GM18526 (cell line): ENCODE data around the gene PDLIM4.

ENCODE experiments used
- POLR2A ChIP-seq: IDR thresholded peaks from 3 replicates; pipeline ENCODE4 v1.6.1; 2011; ENCODE audit not compliant: insufficient read length; ENCODE audit errors: extremely low read depth

Gene PDLIM4

GRCh38 chr5:132313961-132314432, 56.5 kb downstream of the PDLIM4 start:
- TF ChIP-seq POLR2A, result no peak

DNA sequence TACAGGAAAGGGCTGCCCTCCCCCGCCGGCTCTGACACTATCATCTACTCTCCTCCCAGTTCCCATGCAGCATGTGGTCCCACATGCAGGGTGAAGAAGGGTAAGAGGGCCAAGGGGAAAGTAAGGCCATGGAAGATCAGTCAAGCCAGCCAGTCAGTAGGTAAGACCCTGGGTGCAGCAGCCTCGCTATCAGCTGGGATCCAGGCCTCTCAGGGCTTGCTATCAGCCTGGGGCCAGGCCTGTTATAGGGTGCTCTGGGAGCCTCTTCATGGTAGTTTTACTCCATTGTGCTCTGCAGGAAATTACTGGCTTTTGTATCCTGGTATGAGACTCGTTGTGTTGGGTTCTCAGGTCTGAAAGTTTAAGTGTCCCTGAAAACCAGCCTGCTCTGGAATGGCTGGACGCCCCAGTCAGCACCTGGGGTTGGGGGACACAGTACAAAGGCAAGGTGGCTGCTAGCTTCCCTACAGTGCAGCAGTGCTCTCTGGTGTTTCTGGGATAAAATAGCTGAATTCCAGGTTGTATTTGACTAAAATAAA, 58.1 kb downstream of the PDLIM4 start:
- no peak for TF ChIP-seq POLR2A

DNA sequence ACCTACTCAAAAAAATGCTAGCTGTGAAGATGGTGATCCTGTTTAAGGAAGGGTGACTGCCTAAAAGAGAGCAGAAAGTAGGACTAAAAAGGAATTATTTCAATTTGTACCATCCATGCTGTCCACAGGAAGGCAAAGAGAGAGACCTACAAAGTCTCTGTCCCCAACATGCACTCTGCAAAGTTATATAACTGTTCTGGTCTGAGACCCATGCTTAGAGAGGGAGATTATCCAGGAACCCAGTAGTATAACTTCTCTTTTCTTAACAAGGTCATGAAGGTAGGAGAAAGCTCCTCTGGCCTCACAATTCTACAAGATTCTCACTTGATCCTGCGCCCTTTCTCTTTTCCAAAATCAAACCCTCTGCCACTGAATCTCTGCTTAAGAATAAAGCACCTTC, 62.5 kb downstream of the PDLIM4 start:
- TF ChIP-seq POLR2A, result no peak

DNA sequence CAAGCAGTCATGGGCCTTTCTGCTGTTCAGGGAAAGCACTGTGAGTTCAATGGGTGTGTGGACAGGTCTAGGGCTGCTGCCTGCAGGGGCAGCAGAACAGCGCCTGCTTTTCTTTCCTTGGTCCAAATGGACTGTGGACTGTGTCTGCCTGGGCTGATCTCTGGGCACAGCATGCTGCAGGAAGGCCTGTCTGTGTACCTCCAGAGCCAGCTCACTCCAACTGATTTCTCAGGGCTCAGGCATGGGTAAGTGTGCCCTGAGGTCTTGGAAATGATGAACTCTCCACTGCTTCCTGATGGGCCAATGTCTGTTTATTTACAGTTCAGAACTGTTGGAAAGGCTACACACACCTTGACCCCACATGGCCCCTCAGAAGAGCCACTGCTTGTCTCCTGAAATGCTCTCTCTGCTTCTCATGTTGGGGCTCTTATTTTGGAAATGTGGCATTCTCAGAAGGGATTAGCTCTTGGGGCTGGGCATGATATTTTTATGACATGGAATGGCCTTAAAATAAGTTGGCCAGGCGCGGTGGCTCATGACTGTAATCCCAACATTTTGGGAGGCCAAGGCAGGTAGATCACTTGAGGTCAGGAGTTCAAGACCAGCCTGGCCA, 63.7 kb downstream of the PDLIM4 start:
- TF ChIP-seq POLR2A, result no peak

DNA sequence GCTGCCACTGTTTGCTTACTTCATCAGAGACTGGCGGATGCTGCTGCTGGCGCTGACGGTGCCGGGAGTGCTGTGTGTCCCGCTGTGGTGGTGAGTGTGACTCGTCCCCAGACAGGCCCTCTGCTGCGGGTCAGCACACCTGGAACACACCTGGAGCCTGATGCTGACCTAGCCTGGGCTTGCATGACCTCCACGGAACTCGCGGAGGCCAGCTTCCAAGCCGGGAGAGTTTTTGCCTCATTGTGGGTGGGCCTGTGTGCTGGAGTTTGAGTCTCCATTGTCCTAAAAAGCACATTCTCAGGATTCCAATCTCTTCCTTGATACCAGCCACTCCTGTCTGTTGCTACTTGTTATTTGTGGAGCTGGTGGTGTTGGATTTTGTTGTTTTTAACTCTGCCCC, 64.8 kb downstream of the PDLIM4 start:
- no peak for TF ChIP-seq POLR2A
